K562 (cell line): Measurements from ENCODE around the gene PTOV1. TPM values are rescaled to one million over a fixed set of nuclear protein-coding genes. Genes with fewer than 3 reads are reported as not detected.
A peak's percentile ranks its signal among the peaks of the same experiment; 100 is the strongest.

Experiments used
- ARID4B ChIP-seq: sonication (generic); formaldehyde crosslinking; IDR thresholded peaks from 2 replicates; pipeline ENCODE4 v1.8.0; 2022; ENCODE audit warnings: mild to moderate bottlenecking, missing genetic modification reagents
- ELK1 ChIP-seq: sonication (generic); formaldehyde crosslinking; IDR thresholded peaks from 2 replicates; pipeline ENCODE4 v1.8.1; 2022; ENCODE audit warnings: missing genetic modification reagents
- HDAC6 ChIP-seq: IDR thresholded peaks from 2 replicates; pipeline ENCODE4 v1.6.1; 2012; ENCODE audit warnings: low read depth, mild to moderate bottlenecking, control low read depth, inconsistent platforms, low read length, moderate library complexity
- HMG20B ChIP-seq: fragments of 250-450 bp; sonication (Bioruptor Pico); IDR thresholded peaks from 2 replicates; pipeline ENCODE4 v1.5.0; 2021; ENCODE audit warnings: mild to moderate bottlenecking
- IRF1 ChIP-seq: sonication (generic); formaldehyde crosslinking; IDR thresholded peaks from 2 replicates; pipeline ENCODE4 v1.8.0; 2022; ENCODE audit warnings: missing genetic modification reagents, mild to moderate bottlenecking, borderline replicate concordance
- MEF2D ChIP-seq: conservative IDR thresholded peaks from 2 replicates; pipeline ENCODE4 v1.6.1; 2016; ENCODE audit warnings: low read depth, missing genetic modification characterization, missing compliant biosample characterization
- NFIC ChIP-seq: fragments of 450-650 bp; IDR thresholded peaks from 2 replicates; pipeline ENCODE4 v1.6.1; 2017; ENCODE audit warnings: mild to moderate bottlenecking, inconsistent platforms
- PCBP2 ChIP-seq: fragments of 200-400 bp; formaldehyde crosslinking; IDR thresholded peaks from 2 replicates; pipeline ENCODE4 v1.6.1; 2018; ENCODE audit warnings: low read length, low read depth, mild to moderate bottlenecking, moderate library complexity; ENCODE audit not compliant: poor library complexity, severe bottlenecking
- PML ChIP-seq: IDR thresholded peaks from 2 replicates; pipeline ENCODE4 v1.6.1; 2012; ENCODE audit warnings: low read length, inconsistent platforms
- PTBP1 ChIP-seq: fragments of 200-400 bp; formaldehyde crosslinking; IDR thresholded peaks from 2 replicates; pipeline ENCODE4 v1.6.1; 2017; ENCODE audit warnings: low read depth, low read length
- SNRNP70 ChIP-seq: fragments of 200-400 bp; formaldehyde crosslinking; optimal IDR thresholded peaks from 2 replicates; pipeline ENCODE3; 2017; ENCODE audit warnings: low read depth, low read length
- ZBTB26 ChIP-seq: fragments of 450-650 bp; formaldehyde crosslinking; IDR thresholded peaks from 2 replicates; pipeline ENCODE4 v1.4.0; 2022; ENCODE audit warnings: missing genetic modification characterization
- ZFX ChIP-seq: sonication (generic); formaldehyde crosslinking; IDR thresholded peaks from 2 replicates; pipeline ENCODE4 v1.8.0; 2022; ENCODE audit warnings: mild to moderate bottlenecking, missing genetic modification reagents, moderate library complexity
- ZNF239 ChIP-seq: fragments of 250-450 bp; sonication (Bioruptor Pico); IDR thresholded peaks from 2 replicates; pipeline ENCODE4 v1.4.0; 2020; ENCODE audit warnings: mild to moderate bottlenecking
- ZNF280A ChIP-seq: fragments of 450-650 bp; IDR thresholded peaks from 2 replicates; pipeline ENCODE4 v1.6.1; 2018; ENCODE audit warnings: mild to moderate bottlenecking, low read depth; ENCODE audit not compliant: partially characterized antibody
- ZNF511 ChIP-seq: sonication (generic); formaldehyde crosslinking; IDR thresholded peaks from 2 replicates; pipeline ENCODE4 v1.8.0; 2022; ENCODE audit warnings: mild to moderate bottlenecking, missing genetic modification reagents
- ZNF778 ChIP-seq: fragments of 450-650 bp; formaldehyde crosslinking; IDR thresholded peaks from 2 replicates; pipeline ENCODE4 v1.4.0; 2020; ENCODE audit warnings: mild to moderate bottlenecking, moderate library complexity
- polyA plus RNA-seq, 8 experiments: library from polyadenylated mRNA; depleted of rRNA in 4 of 8; stranded (reverse) in 5 of 8; unstranded in 3 of 8; fragments of >200 nt; fragmentation: Nextera tagmentation in 2 of 8; fragmentation: Illumina TruSeq in 1 of 8; extraction: Ambion mirVana in 2 of 8; extraction: Trizol in 1 of 8; gene quantifications; 2 replicates each; pipeline versions ENCODE4 v1.2.1 to v1.2.3, GENCODE V29; 2011 to 2014; ENCODE audit warnings: inconsistent platforms in 1 of 8, missing spikeins in 1 of 8
- total RNA-seq, 7 experiments: library from RNA; depleted of rRNA in 6 of 7; stranded (reverse); fragments of >200 nt in 6 of 7; fragmentation: Illumina TruSeq in 2 of 7; extraction: Trizol in 2 of 7; gene quantifications; 2 replicates each; pipeline versions ENCODE4 v1.2.1 to v1.2.3, GENCODE V29; 2011 to 2021; ENCODE audit warnings: low replicate concordance in 1 of 7

The PTOV1 gene
- total and polyA plus RNA-seq, 9 of the 15 experiments (the other 6 are each of a cell fraction or from before 2014, with no cell fraction given): 4.9 to 169 (median 43.5) TPM

GRCh38 chr19:49866933-49867782 is 16.2 kb downstream of the PTOV1 start, which contains the start of gene PNKP (continued):
- TF ChIP-seq ZNF511 (peak; percentile 23; the same call in 1 of the 2 replicates), NFIC (peak; percentile 62), PCBP2 (no peak), PTBP1 (0 out of 2 replicates have a peak, but pooled peaks have one; percentile 48), HMG20B (no peak), ARID4B (CRISPR knock-in tag) (peak; percentile 62; the same call in 1 of the 2 replicates), PML (peak; percentile 64; the same call in 1 of the 2 replicates), ZNF239 (CRISPR knock-in tag) (no peak), ZBTB26 (no peak; the same call in 1 of the 2 replicates), HDAC6 (no peak), ZNF778 (no peak), IRF1 (no peak), ZNF280A (no peak), ZFX (CRISPR knock-in tag) (peak; percentile 46), MEF2D (tag) (no peak), SNRNP70 (no peak), ELK1 (CRISPR knock-in tag) (no peak)
